Activated CD8-positive, alpha-beta T cell treated with anti-CD3 and anti-CD28 coated beads for 36 hours (primary cell): ENCODE results near the gene HK1. TPM values are rescaled to one million over a fixed set of nuclear protein-coding genes. Genes with fewer than 3 reads are reported as not detected.

Experiments
- ATAC-seq: fragments of 200-7000 bp; cut with Tn5 transposase; one replicate; pipeline ENCODE4 v1.10.0; 2021; ENCODE audit warnings: mild to moderate bottlenecking, moderate library complexity
- CTCF ChIA-PET: fragments of 350-600 bp; sonication (Branson Sonifier 250); formaldehyde crosslinking; loops from one replicate; lab custom pipeline; 2021; ENCODE audit warnings: antibody characterized with exemption; lab: Charles Lee
- POLR2A ChIA-PET: fragments of 350-600 bp; sonication (Branson Sonifier 250); formaldehyde crosslinking; loops from one replicate; lab custom pipeline; 2021; ENCODE audit warnings: antibody characterized with exemption; lab: Charles Lee
- DNase-seq: peaks from one replicate; pipeline ENCODE4 v3.0.0-alpha.2; 2020
- H3K27ac Mint-ChIP-seq: one replicate; pipeline ENCODE4 v1.8.0; 2021; ENCODE audit warnings: mild to moderate bottlenecking, mixed read lengths
- H3K27me3 Mint-ChIP-seq: one replicate; pipeline ENCODE4 v1.8.0; 2021; ENCODE audit warnings: mixed read lengths
- H3K36me3 Mint-ChIP-seq: one replicate; pipeline ENCODE4 v1.8.0; 2021; ENCODE audit warnings: low read depth, mixed read lengths
- H3K4me1 Mint-ChIP-seq: one replicate; pipeline ENCODE4 v1.8.0; 2021; ENCODE audit warnings: low read depth, mixed read lengths
- H3K4me3 Mint-ChIP-seq: one replicate; pipeline ENCODE4 v1.8.0; 2021; ENCODE audit warnings: mild to moderate bottlenecking, moderate library complexity, mixed read lengths
- H3K9me3 Mint-ChIP-seq: one replicate; pipeline ENCODE4 v1.8.0; 2021; ENCODE audit warnings: mixed read lengths
- CTCF ChIP-seq: fragments of 200-600 bp; IDR thresholded peaks from one replicate; pipeline ENCODE4 v1.8.0; 2022; ENCODE audit warnings: antibody characterized with exemption, mild to moderate bottlenecking
- intact Hi-C: fragments of 100-400 bp; cut with micrococcal nuclease; formaldehyde crosslinking; loops from one replicate; pipeline ENCODE4 v1.10.0; 2022
- total RNA-seq, 2 experiments: library from RNA; stranded (reverse); gene quantifications; one replicate each; pipeline ENCODE4 v1.2.3, GENCODE V29; 2021

Gene HK1
- total RNA-seq, 2 experiments from 2014 or later, result 314 to 325 TPM

- Mint-ChIP-seq H3K36me3 (no peaks in the 10 kb centered on the region), H3K9me3 (no peaks in the 10 kb centered on the region), H3K4me3 (no peak overlapping the region), H3K27ac (no peak overlapping the region), H3K27me3 (no peaks in the 10 kb centered on the region), H3K4me1 (peaks cover 5% of the 10 kb centered on the region)
- ChIA-PET CTCF (no interaction called here), POLR2A (no interaction called here)
- ATAC-seq (no peak), DNase-seq (no peak)
- TF ChIP-seq CTCF, result no peak
- intact Hi-C loops, result no loop called here
These were observed 9.4 kb upstream of the HK1 start for GRCh38 chr10:69268761-69269416.

GRCh38 chr10:69269761-69270160 is 8.5 kb upstream of the HK1 start:
- DNase-seq (no peak), ATAC-seq (no peak)
- Mint-ChIP-seq H3K27me3 (no peaks in the 10 kb centered on the region), H3K27ac (no peak overlapping the region), H3K9me3 (no peaks in the 10 kb centered on the region), H3K36me3 (no peaks in the 10 kb centered on the region), H3K4me3 (no peak overlapping the region), H3K4me1 (peaks cover 5% of the 10 kb centered on the region)
- CTCF ChIA-PET, result no interaction called here
- intact Hi-C loops, result no loop called here
- TF ChIP-seq CTCF, result no peak
- POLR2A ChIA-PET, result no interaction called here

GRCh38 chr10:69270990-69271389 is 7.3 kb upstream of the HK1 start:
- Mint-ChIP-seq H3K4me1 (peaks cover 5% of the 10 kb centered on the region), H3K9me3 (no peaks in the 10 kb centered on the region), H3K36me3 (no peaks in the 10 kb centered on the region), H3K27me3 (no peaks in the 10 kb centered on the region), H3K27ac (no peak overlapping the region), H3K4me3 (no peak overlapping the region)
- intact Hi-C loops, result no loop called here
- DNase-seq (no peak), ATAC-seq (no peak)
- no peak for TF ChIP-seq CTCF
- CTCF ChIA-PET, result no interaction called here
- POLR2A ChIA-PET, result no interaction called here

- no peaks in the 10 kb centered on the region for H3K27me3 Mint-ChIP-seq
These were observed 5.7 kb upstream of the HK1 start for GRCh38 chr10:69272624-69273023.

More at GRCh38 chr10:69272624-69273023, 5.7 kb upstream of the HK1 start:
- no peaks in the 10 kb centered on the region for H3K36me3 Mint-ChIP-seq
- intact Hi-C loops, result no loop called here
- DNase-seq, result no peak
- no peak for TF ChIP-seq CTCF
- H3K9me3 Mint-ChIP-seq, result no peaks in the 10 kb centered on the region
- no peak overlapping the region for H3K27ac Mint-ChIP-seq
- peaks cover 5% of the 10 kb centered on the region for H3K4me1 Mint-ChIP-seq
- CTCF ChIA-PET, result interaction anchor here (1.0 to 1.2 kb wide), 2 partner anchors 21 to 35 kb away, joined by 3 to 4 read pairs; no protein-coding TSS in a partner anchor
- ATAC-seq, result no peak
- POLR2A ChIA-PET, result no interaction called here
- H3K4me3 Mint-ChIP-seq, result no peak overlapping the region
